Stimulated activated CD4-positive, alpha-beta T cell treated with anti-CD3 and anti-CD28 coated beads, TNF-alpha, amount 100 ng/mL, for 48 hours (primary cell): ENCODE results near the gene KMT2E.
"Not testable (repeated sequence)": the region's sequence is repeated elsewhere in the genome, so short reads cannot be mapped to it uniquely, and the experiment has no call there.

ENCODE experiments used
- DNase-seq, 3 donors: peaks; one replicate each; pipeline ENCODE4 v3.0.0-alpha.2; 2020; ENCODE audit warnings: low read depth in 3 of 3

Gene KMT2E, protein sequence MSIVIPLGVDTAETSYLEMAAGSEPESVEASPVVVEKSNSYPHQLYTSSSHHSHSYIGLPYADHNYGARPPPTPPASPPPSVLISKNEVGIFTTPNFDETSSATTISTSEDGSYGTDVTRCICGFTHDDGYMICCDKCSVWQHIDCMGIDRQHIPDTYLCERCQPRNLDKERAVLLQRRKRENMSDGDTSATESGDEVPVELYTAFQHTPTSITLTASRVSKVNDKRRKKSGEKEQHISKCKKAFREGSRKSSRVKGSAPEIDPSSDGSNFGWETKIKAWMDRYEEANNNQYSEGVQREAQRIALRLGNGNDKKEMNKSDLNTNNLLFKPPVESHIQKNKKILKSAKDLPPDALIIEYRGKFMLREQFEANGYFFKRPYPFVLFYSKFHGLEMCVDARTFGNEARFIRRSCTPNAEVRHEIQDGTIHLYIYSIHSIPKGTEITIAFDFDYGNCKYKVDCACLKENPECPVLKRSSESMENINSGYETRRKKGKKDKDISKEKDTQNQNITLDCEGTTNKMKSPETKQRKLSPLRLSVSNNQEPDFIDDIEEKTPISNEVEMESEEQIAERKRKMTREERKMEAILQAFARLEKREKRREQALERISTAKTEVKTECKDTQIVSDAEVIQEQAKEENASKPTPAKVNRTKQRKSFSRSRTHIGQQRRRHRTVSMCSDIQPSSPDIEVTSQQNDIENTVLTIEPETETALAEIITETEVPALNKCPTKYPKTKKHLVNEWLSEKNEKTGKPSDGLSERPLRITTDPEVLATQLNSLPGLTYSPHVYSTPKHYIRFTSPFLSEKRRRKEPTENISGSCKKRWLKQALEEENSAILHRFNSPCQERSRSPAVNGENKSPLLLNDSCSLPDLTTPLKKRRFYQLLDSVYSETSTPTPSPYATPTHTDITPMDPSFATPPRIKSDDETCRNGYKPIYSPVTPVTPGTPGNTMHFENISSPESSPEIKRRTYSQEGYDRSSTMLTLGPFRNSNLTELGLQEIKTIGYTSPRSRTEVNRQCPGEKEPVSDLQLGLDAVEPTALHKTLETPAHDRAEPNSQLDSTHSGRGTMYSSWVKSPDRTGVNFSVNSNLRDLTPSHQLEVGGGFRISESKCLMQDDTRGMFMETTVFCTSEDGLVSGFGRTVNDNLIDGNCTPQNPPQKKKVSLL (N-terminal part only)

DNA sequence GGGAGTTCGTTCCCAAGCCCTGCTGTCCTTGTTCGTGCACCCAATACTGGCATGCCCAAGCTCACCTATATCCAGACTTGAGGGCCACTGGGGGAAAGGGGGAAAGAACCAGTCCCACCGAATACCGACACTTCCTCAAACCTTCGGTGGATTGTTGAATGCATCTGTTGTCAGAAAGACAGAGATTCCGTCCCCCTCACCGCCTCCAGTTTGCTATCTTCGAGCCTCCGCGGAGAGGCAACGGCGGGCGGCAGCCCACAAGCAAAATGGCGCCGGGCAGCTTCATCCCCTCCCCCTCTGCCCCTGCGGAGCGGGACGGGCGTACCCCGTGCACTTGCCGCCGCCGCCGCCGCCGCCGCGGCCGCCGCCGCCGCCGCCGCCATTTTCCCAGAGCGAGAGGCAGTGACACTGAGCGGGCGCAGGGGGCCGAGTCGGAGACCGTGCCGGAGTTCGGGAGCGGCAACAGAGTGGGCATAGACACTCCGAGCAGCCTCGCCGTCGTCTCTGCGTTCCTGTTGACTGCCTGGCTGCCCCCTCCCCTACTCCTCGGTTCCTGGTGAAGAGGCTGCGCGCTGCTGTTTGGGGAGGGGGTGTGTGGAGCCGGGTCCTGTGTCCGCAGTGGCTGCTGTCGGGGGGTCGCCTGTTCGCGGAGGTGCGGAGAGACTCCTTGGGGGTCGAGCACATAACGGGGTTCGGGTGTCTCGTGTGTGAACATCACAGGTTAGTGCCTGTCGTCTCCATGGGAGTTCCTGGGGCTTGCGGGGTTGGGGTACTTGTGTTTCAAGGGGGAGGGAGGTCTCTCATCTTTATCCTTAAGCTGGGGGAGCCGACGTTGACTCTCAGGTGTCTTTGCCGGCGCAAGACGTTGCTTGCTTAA is at the start of gene KMT2E:
KMT2E (plus strand) TSS at position 390 of the 877 bp plus-strand sequence. CDS start 26,748 bp downstream, outside the sequence.
- DNase-seq = peak; percentile 83 to 89 (median 84)

DNA sequence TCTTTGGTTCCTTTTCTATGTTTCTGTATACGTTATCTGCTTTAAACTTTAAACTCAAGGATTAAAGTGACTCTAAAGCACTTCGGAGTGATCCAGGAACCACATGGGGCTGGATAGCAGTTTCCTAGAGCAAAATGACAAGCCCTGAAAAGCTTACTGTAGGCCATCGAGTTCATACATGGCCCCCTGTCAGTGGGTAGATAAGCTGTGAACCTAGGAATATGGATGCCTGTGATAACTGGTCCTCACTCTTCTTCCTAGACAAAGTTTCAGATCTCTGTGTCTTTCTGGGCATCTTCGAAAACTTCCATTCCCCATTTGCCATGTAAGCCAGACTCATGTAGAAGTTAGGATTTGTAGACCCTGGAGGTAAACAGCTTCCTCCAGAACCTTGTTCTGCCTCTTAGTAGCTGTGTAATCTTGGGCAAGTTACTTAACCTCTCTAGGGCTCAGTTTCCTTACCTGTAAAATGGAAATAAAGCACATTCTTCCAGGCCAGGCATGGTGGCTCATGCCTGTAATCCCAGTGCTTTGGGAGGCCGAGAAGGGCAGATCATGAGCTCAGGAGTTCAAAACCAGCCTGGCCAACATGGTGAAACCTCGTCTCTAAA is 49.3 kb upstream of the KMT2E start:
- DNase-seq = no peak

DNA sequence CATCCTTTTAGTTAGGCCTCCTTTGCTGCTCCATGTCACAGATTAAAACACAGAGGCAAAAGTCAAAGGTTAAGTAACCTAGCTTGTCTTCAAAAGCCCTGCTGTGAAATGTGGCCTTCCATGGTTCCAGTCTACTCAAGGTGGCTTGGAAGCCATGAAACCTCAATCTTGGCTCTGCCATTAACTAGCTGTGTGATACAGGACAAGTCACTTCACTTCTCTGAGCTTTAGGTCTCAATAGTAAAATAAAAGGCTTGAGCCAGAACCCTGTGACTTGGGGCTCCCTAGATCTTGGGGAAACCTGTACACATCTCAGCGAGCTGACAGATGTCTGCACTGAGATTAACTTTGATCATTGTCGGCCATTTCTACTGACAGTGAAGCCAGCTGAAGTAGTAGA is 48.0 kb upstream of the KMT2E start:
- no peak for DNase-seq

DNA sequence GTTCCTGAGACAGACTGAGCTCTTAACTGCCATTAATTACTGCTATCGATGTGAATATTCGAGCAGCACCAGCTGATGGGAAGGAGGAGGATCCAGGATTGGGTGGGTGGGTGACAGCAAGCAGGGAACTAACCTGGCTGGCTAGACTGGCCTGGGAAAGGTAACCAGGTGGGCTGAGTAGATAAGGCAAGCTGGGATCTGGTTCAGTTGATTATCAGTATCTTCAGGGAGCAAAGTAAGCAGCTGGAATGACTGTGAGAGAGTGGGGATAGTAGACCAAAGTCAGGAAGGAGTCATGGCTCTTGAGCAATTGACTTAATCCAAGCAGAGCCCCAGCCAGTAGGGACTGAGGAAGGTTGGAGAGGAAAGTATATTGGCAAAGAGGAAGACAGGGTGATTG is 46.9 kb upstream of the KMT2E start:
- no peak for DNase-seq

DNA sequence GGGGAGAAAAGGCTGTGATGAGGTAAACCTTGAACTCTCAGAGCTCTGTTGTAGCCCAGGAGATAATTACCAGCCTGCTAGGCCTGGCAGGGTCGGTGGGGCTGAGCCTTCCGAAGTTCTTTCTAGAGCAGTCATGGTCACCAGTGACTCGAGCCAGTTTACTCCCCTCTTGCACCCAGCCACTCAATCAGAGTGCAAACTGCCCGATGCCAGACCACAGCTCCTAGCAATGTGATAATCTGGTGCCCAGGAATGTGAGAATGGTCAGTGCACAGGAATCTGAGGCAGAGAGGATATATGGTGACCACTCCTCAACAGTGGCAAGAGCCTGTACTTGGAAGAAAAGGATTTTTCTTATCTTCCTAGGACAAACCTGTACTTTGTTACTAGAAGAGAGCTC is 46.4 kb upstream of the KMT2E start:
- DNase-seq = no peak

DNA sequence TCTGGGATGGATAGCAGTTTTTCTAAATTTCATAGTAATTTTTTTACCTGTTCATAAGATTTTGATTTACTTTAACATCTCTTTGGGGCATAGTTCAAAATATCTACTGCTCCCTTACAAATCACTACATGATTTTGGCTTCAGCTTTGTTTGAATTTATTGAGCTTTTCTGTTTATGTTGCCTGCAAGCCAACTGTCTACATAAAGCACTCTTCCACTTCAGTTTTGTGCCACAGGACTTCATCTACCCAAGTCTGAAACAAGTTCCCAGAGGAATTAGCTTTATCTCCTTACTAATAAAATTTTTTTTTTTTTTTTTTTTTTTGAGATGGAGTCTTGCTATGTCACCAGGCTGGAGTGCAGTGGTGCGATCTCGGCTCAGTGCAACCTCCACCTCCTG is 45.4 kb upstream of the KMT2E start:
- DNase-seq = no peak

DNA sequence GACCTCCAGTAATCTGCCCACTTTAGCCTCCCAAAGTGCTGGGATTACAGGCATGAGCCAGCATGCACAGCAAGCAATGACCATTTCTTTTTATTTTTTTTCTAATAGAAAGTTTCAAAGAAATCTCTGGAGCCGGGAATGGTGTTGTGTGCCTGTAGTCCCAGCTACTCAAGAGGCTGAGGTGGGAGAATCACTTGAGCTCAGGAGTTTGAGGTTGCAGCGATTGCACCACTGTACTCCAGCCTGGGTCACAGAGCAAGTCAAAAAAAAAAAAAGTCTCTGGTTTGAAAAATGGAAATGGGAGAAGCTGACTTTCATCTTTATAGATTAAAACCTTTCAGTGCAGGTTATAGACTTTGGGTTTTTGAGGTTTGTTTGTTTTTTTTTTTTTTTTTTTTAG is 44.8 kb upstream of the KMT2E start:
- no peak for DNase-seq

DNA sequence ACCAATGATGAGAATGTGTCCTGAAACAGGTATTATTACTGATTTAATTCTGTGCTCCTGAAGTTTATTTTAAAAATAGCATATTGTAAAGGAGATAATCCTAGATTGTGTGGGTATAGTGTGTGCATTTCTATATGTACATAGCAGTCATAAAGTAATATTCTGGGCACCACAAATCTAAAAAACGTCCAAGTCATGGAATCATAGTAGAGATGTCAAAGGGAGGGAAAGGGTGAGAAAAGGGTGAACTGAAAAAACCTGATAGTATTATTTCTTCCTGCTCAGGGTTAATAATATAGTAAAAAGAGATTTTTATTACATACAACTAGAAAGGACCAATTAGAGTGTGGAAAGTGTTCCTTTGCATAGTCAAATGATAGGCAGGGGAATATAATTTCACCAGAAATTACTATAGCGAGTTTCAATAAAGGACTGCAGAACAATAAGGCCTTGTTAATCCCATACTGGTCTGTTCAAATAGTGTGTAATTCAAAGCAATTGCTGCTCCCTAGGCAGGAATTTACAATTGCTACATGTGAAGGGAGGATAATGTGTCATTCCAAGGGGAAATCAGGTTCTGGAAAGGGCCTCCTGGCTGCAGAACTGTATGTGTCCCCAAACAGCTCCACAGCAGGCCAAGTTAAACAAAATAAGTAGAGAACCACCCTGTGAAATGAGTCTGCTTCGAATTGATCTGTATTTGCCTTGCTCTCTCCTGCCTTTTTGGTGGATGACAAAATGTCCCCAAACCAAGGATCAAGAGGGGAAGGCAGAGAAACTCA is 42.5 kb upstream of the KMT2E start:
- no peak for DNase-seq

DNA sequence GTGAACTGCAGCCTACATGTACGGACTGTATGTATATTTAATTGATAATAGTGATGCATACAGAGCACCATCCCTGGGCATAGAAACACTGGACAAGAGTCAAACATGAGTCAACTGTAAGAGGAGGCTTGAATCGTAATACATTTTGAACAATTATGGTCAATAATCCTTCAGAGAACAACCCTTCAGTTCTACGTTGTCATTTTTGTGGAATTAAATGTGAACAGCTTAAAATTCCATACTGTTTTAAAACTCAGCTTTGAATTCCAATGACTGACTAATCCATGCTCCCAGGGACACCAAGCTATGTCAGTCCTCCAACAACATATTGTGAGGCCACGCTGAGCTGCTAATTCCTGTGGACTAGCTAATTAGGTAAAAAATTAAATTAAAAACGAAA is 41.5 kb upstream of the KMT2E start:
- no peak for DNase-seq

DNA sequence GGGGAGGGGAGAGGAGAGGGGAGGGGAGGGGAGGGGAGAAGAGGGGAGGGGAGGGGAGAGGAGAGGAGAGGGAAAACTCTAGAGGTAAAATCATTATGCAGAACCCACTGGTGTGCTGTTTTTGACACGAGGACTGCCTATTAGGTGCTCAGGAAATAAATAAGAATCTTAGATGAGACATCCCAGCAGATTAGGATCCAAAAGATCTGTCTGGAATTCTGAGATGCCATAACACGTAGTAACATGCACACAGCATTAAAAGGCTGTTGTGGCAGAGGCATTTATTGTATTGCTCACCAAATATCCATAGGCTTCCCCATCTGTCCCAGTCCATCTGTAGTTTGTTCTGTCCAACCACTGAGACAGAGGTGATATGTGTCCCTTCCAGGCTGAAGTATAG is 40.8 kb upstream of the KMT2E start:
- no peak for DNase-seq

DNA sequence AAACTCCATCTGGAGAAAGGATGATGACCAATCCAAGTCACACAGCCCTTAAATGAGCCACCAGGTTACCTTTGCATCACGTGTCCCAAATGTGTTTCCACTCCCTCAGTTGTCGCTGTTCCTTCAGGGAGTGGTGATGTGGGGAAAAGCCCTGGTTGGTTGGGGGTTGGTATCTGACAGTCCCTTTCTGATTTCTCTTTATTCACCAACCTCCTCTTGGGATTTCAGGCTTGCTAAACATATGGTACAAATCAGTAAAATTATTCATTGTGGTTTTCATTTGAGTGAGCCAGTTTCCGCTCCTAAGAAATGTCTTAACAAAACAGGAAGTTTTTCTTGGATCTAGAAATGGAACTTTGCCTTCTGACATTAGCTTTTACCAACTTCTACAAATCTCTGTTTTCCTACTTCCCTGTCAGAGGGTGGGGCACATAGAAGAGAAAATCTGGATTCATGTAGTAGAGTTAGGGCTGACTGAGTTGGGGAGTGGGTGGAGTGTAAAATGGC is 40.0 kb upstream of the KMT2E start:
- DNase-seq = no peak

DNA sequence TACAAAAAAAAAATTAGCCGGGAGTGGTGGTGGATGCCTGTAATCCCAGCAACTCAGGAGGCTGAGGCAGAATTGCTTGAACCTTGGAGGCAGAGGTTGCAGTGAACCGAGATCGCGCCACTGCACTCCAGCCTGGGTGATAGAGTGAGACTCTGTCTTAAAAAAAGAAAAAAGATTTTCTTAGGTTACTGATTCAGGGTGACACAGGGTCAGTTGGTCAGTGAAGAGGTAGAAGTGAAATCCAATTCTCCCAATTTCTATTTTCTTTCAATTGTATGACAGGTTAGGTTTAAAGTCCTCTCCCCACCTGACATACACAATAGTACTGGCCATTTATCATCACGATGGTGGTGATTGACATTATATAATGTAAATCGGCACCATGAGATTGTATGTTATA is 38.5 kb upstream of the KMT2E start:
- DNase-seq = not testable (repeated sequence)

DNA sequence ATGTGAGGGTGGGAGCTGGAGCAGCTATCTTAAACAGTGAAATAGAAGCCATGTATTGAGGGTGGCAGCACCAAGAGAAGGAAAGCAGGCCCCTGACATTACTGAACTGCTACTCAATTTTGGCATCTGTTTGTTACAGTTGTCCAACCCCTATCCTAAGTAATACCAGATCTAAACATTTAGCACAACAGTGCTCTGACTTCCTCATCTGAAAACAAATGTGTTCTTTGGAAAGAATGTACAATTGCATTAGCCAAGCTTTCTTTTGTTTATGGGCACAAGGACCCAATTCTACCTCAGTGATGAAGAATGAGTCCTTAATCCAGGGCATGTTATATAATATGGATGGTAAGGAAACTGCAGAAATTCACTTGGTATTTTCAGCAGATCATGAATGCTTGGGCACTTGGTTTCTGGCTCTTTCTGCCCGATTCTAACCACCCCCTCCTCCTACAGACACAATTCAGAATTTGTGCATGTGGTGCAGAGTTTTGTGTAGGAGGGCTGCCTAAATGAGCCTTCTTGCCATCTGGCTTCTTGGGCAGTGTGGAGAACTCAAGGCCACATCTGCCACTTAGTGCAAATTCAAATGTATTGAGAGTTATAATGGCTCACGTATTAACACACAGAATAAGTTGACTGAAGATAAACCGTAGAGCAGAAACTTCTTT is 36.9 kb upstream of the KMT2E start:
- no peak for DNase-seq

DNA sequence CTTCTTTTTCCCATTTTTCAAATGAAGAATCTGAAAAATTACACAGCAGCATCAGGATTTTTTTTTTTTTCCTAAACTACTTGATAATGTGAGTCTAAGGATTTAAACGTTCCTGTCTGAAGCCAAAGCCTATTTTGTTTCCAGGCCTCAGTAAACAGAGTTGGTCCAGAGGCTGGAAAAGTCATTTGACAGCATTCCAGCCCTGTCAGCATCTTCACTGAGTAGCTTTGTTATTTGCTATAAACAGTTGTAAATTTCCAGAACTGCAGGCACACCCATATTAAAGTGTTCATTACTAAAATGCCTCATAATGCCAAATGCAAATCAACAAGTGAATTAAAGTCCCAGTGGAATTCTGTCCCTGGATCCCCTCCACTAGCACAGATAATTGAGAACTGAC is 35.5 kb upstream of the KMT2E start:
- no peak for DNase-seq

DNA sequence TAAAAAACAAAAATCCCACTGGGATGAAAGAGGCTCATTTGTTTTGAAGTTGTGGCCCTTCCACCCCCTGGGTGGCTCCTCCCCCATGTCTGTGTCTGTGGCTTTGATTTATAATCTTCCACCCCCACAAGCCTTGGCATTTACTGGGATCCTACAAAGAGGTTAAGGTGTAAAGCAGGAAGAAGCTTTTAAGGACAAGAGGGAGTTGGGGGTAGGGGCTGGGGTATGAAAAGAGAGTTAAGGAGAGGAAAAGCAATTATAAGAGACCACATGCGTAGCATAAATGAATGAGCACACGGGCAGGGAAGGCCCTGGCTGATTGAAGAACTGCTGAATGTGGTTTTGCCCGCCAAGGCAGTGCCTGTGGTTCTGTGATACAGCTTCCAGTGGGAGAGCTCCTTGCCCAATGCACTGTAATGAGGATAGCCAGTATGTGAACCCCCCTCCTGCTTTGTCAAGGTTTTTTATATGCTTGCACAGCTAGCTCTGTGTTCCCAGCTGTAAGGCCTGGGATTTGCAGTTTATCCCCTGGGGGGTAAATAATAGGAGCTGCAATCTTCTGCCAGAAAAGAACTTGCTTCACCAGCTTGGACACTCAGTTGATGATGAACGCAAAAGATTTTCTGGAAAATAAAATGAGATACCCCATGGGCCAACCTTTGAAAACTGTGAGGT is 34.7 kb upstream of the KMT2E start:
- DNase-seq = no peak

DNA sequence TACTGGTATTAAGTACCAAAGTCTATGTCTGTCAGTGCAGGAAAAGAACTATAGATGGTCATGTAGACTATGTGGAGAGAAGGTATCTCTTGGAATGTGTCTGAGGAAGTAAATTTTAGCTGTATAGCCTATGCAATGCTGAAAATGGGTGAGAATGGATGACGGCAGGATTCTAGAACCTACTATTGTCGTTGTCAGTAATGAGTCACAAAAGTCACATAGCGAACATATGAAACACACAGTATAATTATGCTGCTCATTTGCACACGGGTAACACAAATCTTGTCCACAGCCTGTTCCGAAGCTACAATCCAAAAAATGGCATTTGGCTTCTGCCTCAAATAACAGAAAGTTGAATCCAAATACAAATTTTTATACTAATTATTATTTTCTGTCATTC is 33.6 kb upstream of the KMT2E start:
- no peak for DNase-seq

DNA sequence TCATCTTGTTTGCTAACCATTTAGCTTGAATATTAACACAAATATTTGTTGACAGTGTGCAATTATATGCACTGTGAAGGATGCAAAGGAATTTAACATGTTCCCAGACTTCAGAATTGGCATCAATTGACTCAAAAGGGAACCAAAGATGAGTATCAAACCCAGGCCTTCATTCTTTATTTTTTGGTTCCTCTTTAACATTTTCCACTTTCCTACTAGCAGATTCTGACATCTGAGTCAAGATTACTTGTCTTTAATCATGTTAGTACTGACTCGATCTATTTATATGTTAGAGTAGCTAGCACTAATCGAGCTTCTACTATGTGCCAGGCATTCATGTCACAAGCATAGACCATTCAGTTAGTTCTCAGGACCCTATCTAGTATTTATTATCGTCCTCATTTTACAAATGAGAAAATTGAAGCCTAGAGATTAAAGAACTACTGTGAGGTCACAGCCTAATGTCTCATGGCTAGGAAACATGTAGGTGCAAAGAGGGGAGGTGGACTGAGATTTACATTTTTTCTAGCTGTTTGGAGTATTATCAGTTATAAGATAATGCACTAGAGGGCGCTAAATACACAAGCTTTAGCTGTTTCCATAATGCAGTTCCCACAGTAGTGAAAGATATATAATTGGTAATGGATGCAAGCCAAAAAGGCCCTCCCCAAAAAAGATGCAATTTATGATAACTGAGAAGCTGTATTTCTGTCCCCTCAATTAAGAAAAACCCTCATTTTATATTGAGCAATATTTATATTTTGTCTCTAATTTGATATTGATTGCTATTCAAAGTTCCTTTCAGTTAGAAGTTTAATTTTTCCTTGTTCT is 32.9 kb upstream of the KMT2E start:
- no peak for DNase-seq

DNA sequence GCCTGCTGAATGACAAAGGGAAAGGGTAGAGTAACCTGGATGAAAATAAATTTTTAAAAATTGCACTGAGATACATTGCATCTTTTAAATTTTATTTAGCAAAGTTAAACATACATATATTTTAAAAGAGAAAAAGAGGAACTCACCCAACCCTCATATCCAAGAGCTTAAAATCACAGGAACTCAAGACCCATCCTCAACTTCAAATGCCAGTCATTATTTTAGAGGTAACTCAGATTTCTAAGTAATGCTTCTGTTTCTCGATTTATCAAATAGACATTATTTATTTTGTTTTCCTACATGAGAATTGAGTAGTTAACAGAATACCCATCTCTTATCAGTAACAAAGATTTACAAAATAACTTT is 32.4 kb upstream of the KMT2E start:
- no peak for DNase-seq
